SK-N-SH treated with all-trans-retinoic acid at 6 μM for 48 hours (cell line): ENCODE measurements around the gene TCEA2.

Experiments used
- ATAC-seq: fragments of 200-7000 bp; cut with Tn5 transposase; 3 replicates; pipeline ENCODE4 v1.9.1; 2020; ENCODE audit warnings: mild to moderate bottlenecking, moderate library complexity
- ARNTL ChIP-seq: fragments of 450-650 bp; formaldehyde crosslinking; IDR thresholded peaks from 2 replicates; pipeline ENCODE4 v1.5.0; 2020; ENCODE audit warnings: low read depth, mild to moderate bottlenecking, moderate library complexity, borderline replicate concordance
- BACH2 ChIP-seq: fragments of 250-450 bp; sonication (Bioruptor Pico); IDR thresholded peaks from 2 replicates; pipeline ENCODE4 v1.9.0; 2021; ENCODE audit warnings: mild to moderate bottlenecking, borderline replicate concordance
- CSDC2 ChIP-seq: fragments of 250-450 bp; sonication (Bioruptor Pico); IDR thresholded peaks from 2 replicates; pipeline ENCODE4 v1.5.0; 2020; ENCODE audit warnings: mild to moderate bottlenecking, moderate library complexity
- ESRRG ChIP-seq: fragments of 250-450 bp; sonication (Bioruptor Pico); IDR thresholded peaks from 2 replicates; pipeline ENCODE4 v1.6.1; 2021; ENCODE audit warnings: mild to moderate bottlenecking
- GLIS3 ChIP-seq: fragments of 250-450 bp; sonication (Bioruptor Pico); IDR thresholded peaks from 2 replicates; pipeline ENCODE4 v1.5.0; 2020; ENCODE audit warnings: mild to moderate bottlenecking, moderate library complexity
- ISL1 ChIP-seq: fragments of 250-450 bp; sonication (Bioruptor Pico); IDR thresholded peaks from 2 replicates; pipeline ENCODE4 v2.1.2; 2022; ENCODE audit warnings: mild to moderate bottlenecking, moderate library complexity
- OSR1 ChIP-seq: fragments of 250-450 bp; sonication (Bioruptor Pico); IDR thresholded peaks from 2 replicates; pipeline ENCODE4 v1.8.0; 2022; ENCODE audit warnings: moderate library complexity, mild to moderate bottlenecking, inconsistent platforms
- PPARA ChIP-seq: fragments of 250-450 bp; sonication (Bioruptor Pico); IDR thresholded peaks from 2 replicates; pipeline ENCODE4 v1.5.0; 2020; ENCODE audit warnings: mild to moderate bottlenecking, borderline replicate concordance
- RARB ChIP-seq: fragments of 250-450 bp; sonication (Bioruptor Pico); IDR thresholded peaks from 2 replicates; pipeline ENCODE4 v1.8.0; 2021; ENCODE audit warnings: mild to moderate bottlenecking, moderate library complexity
- SNAI2 ChIP-seq: fragments of 250-450 bp; sonication (Bioruptor Pico); IDR thresholded peaks from 2 replicates; pipeline ENCODE4 v1.5.0; 2020; ENCODE audit warnings: mild to moderate bottlenecking, moderate library complexity
- TOX ChIP-seq: fragments of 250-450 bp; sonication (Bioruptor Pico); IDR thresholded peaks from 2 replicates; pipeline ENCODE4 v1.8.0; 2021; ENCODE audit warnings: mild to moderate bottlenecking, moderate library complexity, borderline replicate concordance
- ZC3H10 ChIP-seq: fragments of 250-450 bp; sonication (Bioruptor Pico); IDR thresholded peaks from 2 replicates; pipeline ENCODE4 v1.5.1; 2021; ENCODE audit warnings: mild to moderate bottlenecking, moderate library complexity
- ZFP3 ChIP-seq: fragments of 250-450 bp; sonication (Bioruptor Pico); IDR thresholded peaks from 2 replicates; pipeline ENCODE4 v1.5.0; 2020; ENCODE audit warnings: mild to moderate bottlenecking, moderate library complexity
- ZFP30 ChIP-seq: fragments of 450-650 bp; formaldehyde crosslinking; IDR thresholded peaks from 2 replicates; pipeline ENCODE4 v1.5.0; 2022; ENCODE audit warnings: mild to moderate bottlenecking, moderate library complexity
- ZNF565 ChIP-seq: fragments of 450-650 bp; formaldehyde crosslinking; conservative IDR thresholded peaks from 2 replicates; pipeline ENCODE4 v1.5.0; 2020; ENCODE audit warnings: low read depth, mild to moderate bottlenecking, moderate library complexity
- ZNF70 ChIP-seq: fragments of 450-650 bp; formaldehyde crosslinking; IDR thresholded peaks from 2 replicates; pipeline ENCODE4 v1.5.0; 2020; ENCODE audit warnings: mild to moderate bottlenecking, moderate library complexity
- ZNF8 ChIP-seq: fragments of 450-650 bp; formaldehyde crosslinking; IDR thresholded peaks from 2 replicates; pipeline ENCODE4 v1.5.0; 2020; ENCODE audit warnings: mild to moderate bottlenecking, moderate library complexity
- TF ChIP-seq, protein P1 (sequence below): fragments of 250-450 bp; sonication (Bioruptor Pico); IDR thresholded peaks from 2 replicates; pipeline ENCODE4 v1.8.0; 2021; ENCODE audit warnings: low read depth, mild to moderate bottlenecking, moderate library complexity, borderline replicate concordance
- TF ChIP-seq, protein P2 (sequence below): fragments of 250-450 bp; sonication (Bioruptor Pico); IDR thresholded peaks from 2 replicates; pipeline ENCODE4 v1.5.0; 2020; ENCODE audit warnings: mild to moderate bottlenecking, moderate library complexity
- TF ChIP-seq, protein P3 (sequence below): fragments of 250-450 bp; sonication (Bioruptor Pico); IDR thresholded peaks from 2 replicates; pipeline ENCODE4 v1.5.1; 2021; ENCODE audit warnings: mild to moderate bottlenecking, moderate library complexity

The TCEA2 gene

DNA sequence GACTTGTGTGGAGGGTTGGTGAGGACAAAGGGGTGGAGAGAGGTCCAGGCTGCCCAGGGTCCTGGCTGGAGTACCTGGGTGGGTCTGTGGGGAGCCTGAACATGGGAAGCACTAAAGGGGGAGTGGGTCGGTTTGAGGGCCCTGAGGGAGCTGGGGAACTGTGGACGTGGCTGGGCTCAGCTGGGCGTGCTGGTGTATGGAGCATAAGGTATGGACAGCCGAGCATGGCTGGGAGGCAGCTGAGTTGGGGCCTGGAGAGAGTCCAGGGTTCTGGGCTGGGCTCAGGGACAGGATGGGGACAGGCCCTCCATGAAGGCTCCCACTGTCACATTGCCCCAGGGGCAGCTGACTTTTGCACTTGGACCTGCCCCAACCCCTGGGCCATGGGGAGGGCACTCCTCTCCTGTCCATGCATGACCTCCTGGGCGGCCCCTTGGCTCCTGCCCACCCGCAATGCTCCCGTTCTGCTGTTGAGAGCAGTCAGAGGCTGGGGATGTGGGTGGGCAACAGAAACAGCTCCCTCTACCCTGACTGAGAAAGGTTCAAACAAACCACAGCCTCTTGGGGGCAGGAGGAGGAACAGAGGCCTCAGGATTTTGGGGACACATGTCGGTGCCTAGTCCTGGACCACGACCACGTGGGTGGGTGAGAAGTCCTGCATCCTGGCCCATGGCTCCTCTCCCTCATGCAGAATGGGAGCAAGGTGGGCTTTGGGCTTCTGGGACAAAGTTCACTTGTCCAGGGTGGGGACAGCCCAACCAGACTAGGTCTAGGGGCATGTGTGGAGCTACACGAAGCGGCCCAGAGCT is 22.6 kb upstream of the TCEA2 start:
- no peak for ATAC-seq
- TF ChIP-seq BACH2 (CRISPR knock-in tag) (no peak), SNAI2 (CRISPR knock-in tag) (no peak), OSR1 (no peak), ZNF565 (CRISPR knock-in tag) (no peak), ISL1 (CRISPR knock-in tag) (no peak)

DNA sequence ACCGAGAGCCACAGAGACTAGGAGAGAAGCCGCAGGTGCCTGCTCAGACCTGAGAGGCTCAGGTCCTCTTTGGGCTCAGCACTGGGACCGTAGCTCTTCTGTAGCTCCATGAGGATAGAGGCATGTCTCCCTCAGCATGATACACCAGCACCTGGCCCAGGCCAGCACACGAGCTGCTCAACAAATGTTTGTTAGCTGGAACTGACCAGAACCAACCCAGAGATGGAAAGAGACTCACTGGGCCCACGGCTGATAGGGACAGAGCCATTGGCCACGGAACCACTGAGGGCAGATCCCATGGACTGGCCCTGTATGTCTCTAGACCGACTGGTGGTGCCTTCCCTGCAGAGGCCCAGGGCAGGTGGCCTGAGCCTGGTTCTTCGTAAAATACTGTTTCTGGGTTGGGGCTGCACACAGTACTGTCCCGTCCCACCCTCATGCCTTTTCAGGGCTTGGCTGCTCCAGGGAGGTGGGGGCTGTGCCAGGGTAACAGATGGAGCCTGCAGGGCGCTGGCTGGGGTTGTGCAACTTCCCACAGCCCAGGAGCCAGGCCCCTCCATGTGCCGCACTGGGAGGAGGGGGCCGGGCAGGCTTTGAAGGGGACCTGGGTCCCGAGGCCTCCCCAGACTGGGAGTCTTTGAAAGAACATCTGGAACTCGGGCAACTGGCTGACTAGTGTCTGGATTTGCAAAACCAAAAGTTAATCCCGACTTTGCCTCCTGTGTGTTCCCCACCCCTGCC is 21.8 kb upstream of the TCEA2 start:
- no peak for TF ChIP-seq TOX (CRISPR knock-in tag)
- no peak for TF ChIP-seq ZFP3 (CRISPR knock-in tag)
- no peak for TF ChIP-seq OSR1
- no peak for ATAC-seq

DNA sequence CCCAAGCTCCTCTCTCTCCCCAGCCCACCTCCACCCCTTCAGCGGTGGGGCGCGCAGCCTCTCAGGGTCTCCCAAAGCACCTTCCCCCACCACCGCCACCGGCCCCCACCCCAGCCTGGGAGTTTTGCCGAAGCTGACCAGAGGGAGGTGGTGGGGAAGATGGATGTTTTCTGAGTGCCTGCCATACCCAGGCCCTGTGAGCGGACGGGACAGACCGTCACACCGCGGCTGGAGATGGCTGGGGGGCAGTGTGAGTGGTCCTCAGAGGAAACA is 21.3 kb upstream of the TCEA2 start:
- no peak for ATAC-seq
- no peak for TF ChIP-seq ZNF70
- no peak for TF ChIP-seq ZC3H10 (CRISPR knock-in tag)
- TF ChIP-seq ZNF565 (CRISPR knock-in tag), result no peak
- TF ChIP-seq ESRRG (CRISPR knock-in tag), result no peak
- no peak for TF ChIP-seq ARNTL
- TF ChIP-seq, protein P1, sequence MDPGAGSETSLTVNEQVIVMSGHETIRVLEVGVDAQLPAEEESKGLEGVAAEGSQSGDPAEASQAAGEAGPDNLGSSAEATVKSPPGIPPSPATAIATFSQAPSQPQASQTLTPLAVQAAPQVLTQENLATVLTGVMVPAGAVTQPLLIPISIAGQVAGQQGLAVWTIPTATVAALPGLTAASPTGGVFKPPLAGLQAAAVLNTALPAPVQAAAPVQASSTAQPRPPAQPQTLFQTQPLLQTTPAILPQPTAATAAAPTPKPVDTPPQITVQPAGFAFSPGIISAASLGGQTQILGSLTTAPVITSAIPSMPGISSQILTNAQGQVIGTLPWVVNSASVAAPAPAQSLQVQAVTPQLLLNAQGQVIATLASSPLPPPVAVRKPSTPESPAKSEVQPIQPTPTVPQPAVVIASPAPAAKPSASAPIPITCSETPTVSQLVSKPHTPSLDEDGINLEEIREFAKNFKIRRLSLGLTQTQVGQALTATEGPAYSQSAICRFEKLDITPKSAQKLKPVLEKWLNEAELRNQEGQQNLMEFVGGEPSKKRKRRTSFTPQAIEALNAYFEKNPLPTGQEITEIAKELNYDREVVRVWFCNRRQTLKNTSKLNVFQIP (CRISPR knock-in tag), result no peak
- TF ChIP-seq OSR1, result no peak
- no peak for TF ChIP-seq ZNF8
- TF ChIP-seq, protein P2, sequence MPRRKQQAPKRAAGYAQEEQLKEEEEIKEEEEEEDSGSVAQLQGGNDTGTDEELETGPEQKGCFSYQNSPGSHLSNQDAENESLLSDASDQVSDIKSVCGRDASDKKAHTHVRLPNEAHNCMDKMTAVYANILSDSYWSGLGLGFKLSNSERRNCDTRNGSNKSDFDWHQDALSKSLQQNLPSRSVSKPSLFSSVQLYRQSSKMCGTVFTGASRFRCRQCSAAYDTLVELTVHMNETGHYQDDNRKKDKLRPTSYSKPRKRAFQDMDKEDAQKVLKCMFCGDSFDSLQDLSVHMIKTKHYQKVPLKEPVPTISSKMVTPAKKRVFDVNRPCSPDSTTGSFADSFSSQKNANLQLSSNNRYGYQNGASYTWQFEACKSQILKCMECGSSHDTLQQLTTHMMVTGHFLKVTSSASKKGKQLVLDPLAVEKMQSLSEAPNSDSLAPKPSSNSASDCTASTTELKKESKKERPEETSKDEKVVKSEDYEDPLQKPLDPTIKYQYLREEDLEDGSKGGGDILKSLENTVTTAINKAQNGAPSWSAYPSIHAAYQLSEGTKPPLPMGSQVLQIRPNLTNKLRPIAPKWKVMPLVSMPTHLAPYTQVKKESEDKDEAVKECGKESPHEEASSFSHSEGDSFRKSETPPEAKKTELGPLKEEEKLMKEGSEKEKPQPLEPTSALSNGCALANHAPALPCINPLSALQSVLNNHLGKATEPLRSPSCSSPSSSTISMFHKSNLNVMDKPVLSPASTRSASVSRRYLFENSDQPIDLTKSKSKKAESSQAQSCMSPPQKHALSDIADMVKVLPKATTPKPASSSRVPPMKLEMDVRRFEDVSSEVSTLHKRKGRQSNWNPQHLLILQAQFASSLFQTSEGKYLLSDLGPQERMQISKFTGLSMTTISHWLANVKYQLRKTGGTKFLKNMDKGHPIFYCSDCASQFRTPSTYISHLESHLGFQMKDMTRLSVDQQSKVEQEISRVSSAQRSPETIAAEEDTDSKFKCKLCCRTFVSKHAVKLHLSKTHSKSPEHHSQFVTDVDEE (CRISPR knock-in tag), result no peak
- TF ChIP-seq ZFP3 (CRISPR knock-in tag), result no peak
- TF ChIP-seq SNAI2 (CRISPR knock-in tag), result no peak
- TF ChIP-seq BACH2 (CRISPR knock-in tag), result no peak
- TF ChIP-seq CSDC2 (CRISPR knock-in tag), result no peak

DNA sequence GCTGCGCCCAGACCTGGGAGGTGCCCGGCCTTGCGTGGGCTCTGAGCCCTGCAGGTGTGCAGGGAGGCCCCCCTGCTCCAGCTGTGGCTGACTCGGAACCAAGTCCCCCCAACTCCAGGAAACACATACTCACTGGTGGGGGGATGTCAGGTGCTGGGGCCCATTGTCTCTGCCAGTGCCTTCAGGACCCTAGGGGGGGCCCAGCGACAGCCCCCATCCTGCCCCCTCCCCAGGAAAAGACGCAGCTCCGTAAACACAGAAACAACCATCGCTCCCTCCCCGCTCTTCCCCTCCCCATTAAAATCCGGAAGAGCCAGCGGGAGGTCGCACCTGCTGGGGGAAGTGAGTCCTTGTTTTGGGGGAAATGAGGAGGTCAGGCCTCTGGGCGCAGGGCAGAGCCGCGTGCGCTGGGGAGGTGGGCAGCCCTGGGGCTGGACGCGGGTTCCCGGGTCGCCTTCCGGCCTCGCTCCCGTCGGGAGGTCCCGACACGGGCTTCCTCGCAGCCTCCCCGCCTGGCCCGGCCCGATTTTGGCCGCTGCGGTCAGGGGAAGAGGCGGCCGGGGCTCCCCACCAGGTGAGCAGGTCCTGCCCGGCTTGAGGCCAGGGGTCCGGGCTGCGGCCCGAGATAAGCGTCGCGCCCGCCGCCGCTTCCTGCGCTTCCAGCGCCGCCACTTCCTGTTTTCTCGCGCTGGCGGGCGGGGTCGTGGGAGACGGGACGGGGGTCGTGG is 20.8 kb upstream of the TCEA2 start:
- no peak for ATAC-seq
- TF ChIP-seq, protein P1 (CRISPR knock-in tag), result no peak
- TF ChIP-seq ESRRG (CRISPR knock-in tag) (no peak), CSDC2 (CRISPR knock-in tag) (no peak), ZNF8 (no peak), ISL1 (CRISPR knock-in tag) (no peak), OSR1 (no peak), ZFP30 (CRISPR knock-in tag) (no peak), RARB (CRISPR knock-in tag) (no peak), PPARA (CRISPR knock-in tag) (no peak), GLIS3 (CRISPR knock-in tag) (no peak), ZNF70 (no peak)
- TF ChIP-seq, protein P3, sequence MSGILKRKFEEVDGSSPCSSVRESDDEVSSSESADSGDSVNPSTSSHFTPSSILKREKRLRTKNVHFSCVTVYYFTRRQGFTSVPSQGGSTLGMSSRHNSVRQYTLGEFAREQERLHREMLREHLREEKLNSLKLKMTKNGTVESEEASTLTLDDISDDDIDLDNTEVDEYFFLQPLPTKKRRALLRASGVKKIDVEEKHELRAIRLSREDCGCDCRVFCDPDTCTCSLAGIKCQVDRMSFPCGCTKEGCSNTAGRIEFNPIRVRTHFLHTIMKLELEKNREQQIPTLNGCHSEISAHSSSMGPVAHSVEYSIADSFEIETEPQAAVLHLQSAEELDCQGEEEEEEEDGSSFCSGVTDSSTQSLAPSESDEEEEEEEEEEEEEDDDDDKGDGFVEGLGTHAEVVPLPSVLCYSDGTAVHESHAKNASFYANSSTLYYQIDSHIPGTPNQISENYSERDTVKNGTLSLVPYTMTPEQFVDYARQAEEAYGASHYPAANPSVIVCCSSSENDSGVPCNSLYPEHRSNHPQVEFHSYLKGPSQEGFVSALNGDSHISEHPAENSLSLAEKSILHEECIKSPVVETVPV (CRISPR knock-in tag), result no peak
- TF ChIP-seq, protein P2 (CRISPR knock-in tag), result no peak
